GM12878 (cell line): ENCODE results near the gene DDX19B. TPM values are rescaled to one million over a fixed set of nuclear protein-coding genes. Genes with fewer than 3 reads are reported as not detected.

Source experiments
- ATAC-seq: fragments of 200-7000 bp; cut with Tn5 transposase; 3 replicates; pipeline ENCODE4 v1.9.1; 2020; ENCODE audit warnings: mild to moderate bottlenecking, moderate library complexity
- BruUV-seq: library from RNA; stranded (reverse); fragments of 400-500 nt; replicated peaks from 2 replicates; lab custom pipeline; 2021; lab: Mats Ljungman, UMichigan
- CTCF ChIA-PET: fragments of 300-600 bp; sonication (Branson Sonifier 250); formaldehyde crosslinking; extraction: SDS; loops from one replicate; lab custom pipeline; 2021; ENCODE audit warnings: inconsistent platforms; lab: Yijun Ruan, JAX
- POLR2A ChIA-PET: fragments of 350-600 bp; formaldehyde crosslinking; extraction: SDS; loops from one replicate; lab custom pipeline; 2021; ENCODE audit warnings: inconsistent platforms; lab: Charles Lee
- RAD21 ChIA-PET: fragments of 300-600 bp; sonication (Branson Sonifier 250); formaldehyde crosslinking; loops from one replicate; lab custom pipeline; 2023; ENCODE audit warnings: antibody characterized with exemption; ENCODE audit not compliant: unreplicated experiment; lab: Charles Lee
- SMC1A ChIA-PET: fragments of 300-600 bp; sonication (Branson Sonifier 250); formaldehyde crosslinking; loops from one replicate; lab custom pipeline; 2023; ENCODE audit not compliant: unreplicated experiment, uncharacterized antibody; lab: Charles Lee
- DNase-seq: peaks from one replicate; pipeline ENCODE4 v3.0.0-alpha.2; 2011; ENCODE audit warnings: low read depth, low spot score
- FAIRE-seq: peaks from 3 replicates; lab custom pipeline; 2011; peaks lifted over from hg19 to GRCh38; lab: Jason Lieb, UNC
- H2AFZ ChIP-seq: 2 replicates; pipeline ENCODE4 v1.6.0; 2011; ENCODE audit warnings: low read depth, low read length, control low read depth; ENCODE audit not compliant: control insufficient read depth
- H3K27ac ChIP-seq: 2 replicates; pipeline ENCODE4 v1.5.1; 2011; ENCODE audit warnings: control low read depth; ENCODE audit not compliant: control insufficient read depth, insufficient read depth
- H3K27me3 ChIP-seq, 2 experiments: replicated peaks in 1 of 2; 2 replicates each; pipeline versions ENCODE4 v1.6.0 to v1.6.1; 2011; ENCODE audit warnings: low read length in 1 of 2; ENCODE audit not compliant: control insufficient read depth in 2 of 2, insufficient read depth in 2 of 2
- H3K36me3 ChIP-seq, 2 experiments: 2 replicates each; pipeline ENCODE4 v1.5.1; 2011; ENCODE audit warnings: low read length in 1 of 2; ENCODE audit not compliant: control insufficient read depth in 2 of 2, insufficient read depth in 2 of 2
- H3K4me1 ChIP-seq: 2 replicates; pipeline ENCODE4 v1.6.1; 2011; ENCODE audit warnings: mild to moderate bottlenecking, low read length, moderate library complexity, mixed read lengths; ENCODE audit not compliant: control insufficient read depth, insufficient read depth
- H3K4me2 ChIP-seq: 2 replicates; pipeline ENCODE4 v1.6.0; 2011; ENCODE audit warnings: control low read depth; ENCODE audit not compliant: control insufficient read depth, insufficient read depth
- H3K4me3 ChIP-seq: fragments of 200-600 bp; sonication (generic); 2 replicates; pipeline ENCODE4 v1.5.1; 2016
- H3K79me2 ChIP-seq: 2 replicates; pipeline ENCODE4 v1.6.0; 2011; ENCODE audit warnings: low read length; ENCODE audit not compliant: control insufficient read depth, insufficient read depth
- H3K9ac ChIP-seq: 2 replicates; pipeline ENCODE4 v1.8.0; 2011; ENCODE audit warnings: low read length, control low read depth, mixed read lengths; ENCODE audit not compliant: control insufficient read depth, insufficient read depth
- H3K9me3 ChIP-seq: replicated peaks from 3 replicates; pipeline ENCODE4 v1.5.1; 2011; ENCODE audit warnings: mild to moderate bottlenecking, low read length; ENCODE audit not compliant: control insufficient read depth, insufficient read depth
- H4K20me1 ChIP-seq: 2 replicates; pipeline ENCODE4 v1.6.0; 2011; ENCODE audit not compliant: control insufficient read depth, insufficient read depth
- CBFB ChIP-seq: IDR thresholded peaks from 2 replicates; pipeline ENCODE4 v1.6.1; 2016; ENCODE audit warnings: antibody characterized with exemption, low read depth
- CHD2 ChIP-seq: IDR thresholded peaks from 2 replicates; pipeline ENCODE4 v1.6.1; 2011; ENCODE audit warnings: low read depth, low read length, improper control_type of control experiment, borderline replicate concordance
- LARP7 ChIP-seq: fragments of 450-650 bp; IDR thresholded peaks from 2 replicates; pipeline ENCODE4 v1.6.1; 2017; ENCODE audit warnings: mild to moderate bottlenecking
- MTA3 ChIP-seq: IDR thresholded peaks from 2 replicates; pipeline ENCODE4 v1.6.1; 2012; ENCODE audit warnings: low read length, inconsistent platforms, borderline replicate concordance
- SMAD1 ChIP-seq: fragments of 450-650 bp; IDR thresholded peaks from 2 replicates; pipeline ENCODE4 v1.6.1; 2018; ENCODE audit warnings: mild to moderate bottlenecking, low read depth; ENCODE audit not compliant: partially characterized antibody
- SMAD5 ChIP-seq: IDR thresholded peaks from 2 replicates; pipeline ENCODE4 v1.6.1; 2016; ENCODE audit warnings: antibody characterized with exemption, low read depth
- SRF ChIP-seq, 2 experiments: IDR thresholded peaks; 2 replicates each; pipeline ENCODE4 v1.6.1; 2011; ENCODE audit warnings: low read depth in 2 of 2, low read length in 2 of 2, mild to moderate bottlenecking in 1 of 2, moderate library complexity in 1 of 2
- SUZ12 ChIP-seq: fragments of 200-600 bp; sonication (generic); IDR thresholded peaks from one replicate; pipeline ENCODE4 v1.6.1; 2018; ENCODE audit warnings: antibody characterized with exemption, mild to moderate bottlenecking; ENCODE audit not compliant: unreplicated experiment
- ZNF274 ChIP-seq: IDR thresholded peaks from one replicate; pipeline ENCODE4 v1.8.0; 2011; ENCODE audit not compliant: insufficient read length, insufficient read depth
- ZZZ3 ChIP-seq: IDR thresholded peaks from 2 replicates; pipeline ENCODE4 v1.6.1; 2011; ENCODE audit warnings: low read depth; ENCODE audit not compliant: control insufficient read depth, insufficient read length
- WGBS: methylation state at CpG from one replicate; pipeline ENCODE4 v1.1.6; 2016; ENCODE audit warnings: low lambda C conversion rate; ENCODE audit not compliant: insufficient replicate concordance, insufficient coverage; ENCODE audit errors: missing lambda C conversion rate; 5-methylcytosine and 5-hydroxymethylcytosine counted together
- in situ Hi-C: fragments of 300-500 bp; cut with MboI; formaldehyde crosslinking; loops from 9 replicates; pipeline ENCODE4 v1.14.3; 2018; ENCODE audit warnings: mixed read lengths
- intact Hi-C: fragments of 100-400 bp; cut with micrococcal nuclease; formaldehyde crosslinking; loops from one replicate; pipeline ENCODE4 v1.14.2; 2022; ENCODE audit not compliant: unreplicated experiment
- polyA plus RNA-seq, 11 experiments: library from polyadenylated mRNA; depleted of rRNA in 4 of 11; unstranded in 6 of 11; stranded (reverse) in 5 of 11; fragments of >200 nt; fragmentation: Nextera tagmentation in 4 of 11; fragmentation: Illumina TruSeq in 1 of 11; extraction: Ambion mirVana in 4 of 11; extraction: Trizol in 1 of 11; gene quantifications; 1 replicate in 1 of 11; 2 replicates in 10 of 11; pipeline versions ENCODE4 v1.2.1 to v1.2.3, GENCODE V29; 2011 to 2016; ENCODE audit warnings: inconsistent platforms in 2 of 11, missing spikeins in 2 of 11, low read depth in 1 of 11
- total RNA-seq, 4 experiments: library from RNA; depleted of rRNA in 3 of 4; stranded (reverse); fragments of >200 nt in 3 of 4; fragmentation: Illumina TruSeq in 1 of 4; extraction: Trizol in 1 of 4; gene quantifications; 2 replicates each; pipeline versions ENCODE4 v1.2.1 to v1.2.3, GENCODE V29; 2013 to 2021
- TF ChIP-seq, protein P1 (sequence below): IDR thresholded peaks from 2 replicates; pipeline ENCODE4 v1.6.1; 2011; ENCODE audit warnings: borderline replicate concordance, low read depth, mild to moderate bottlenecking, moderate library complexity, low read length; ENCODE audit not compliant: insufficient read depth, poor library complexity, severe bottlenecking
- TF ChIP-seq, protein P2 (sequence below): fragments of 450-650 bp; IDR thresholded peaks from 2 replicates; pipeline ENCODE4 v1.6.1; 2017; ENCODE audit warnings: mild to moderate bottlenecking, moderate library complexity
- TF ChIP-seq, protein P3 (sequence below): fragments of 450-650 bp; IDR thresholded peaks from 2 replicates; pipeline ENCODE4 v1.6.1; 2014; ENCODE audit warnings: mild to moderate bottlenecking
- TF ChIP-seq, protein P4 (sequence below): fragments of 450-650 bp; IDR thresholded peaks from 2 replicates; pipeline ENCODE4 v1.6.1; 2017; ENCODE audit warnings: borderline replicate concordance

Gene DDX19B
- total and polyA plus RNA-seq, 10 of the 15 experiments (the other 5 are each of a cell fraction or from before 2014, with no cell fraction given), result 14.1 to 69.1 (median 42.5) TPM

DNA sequence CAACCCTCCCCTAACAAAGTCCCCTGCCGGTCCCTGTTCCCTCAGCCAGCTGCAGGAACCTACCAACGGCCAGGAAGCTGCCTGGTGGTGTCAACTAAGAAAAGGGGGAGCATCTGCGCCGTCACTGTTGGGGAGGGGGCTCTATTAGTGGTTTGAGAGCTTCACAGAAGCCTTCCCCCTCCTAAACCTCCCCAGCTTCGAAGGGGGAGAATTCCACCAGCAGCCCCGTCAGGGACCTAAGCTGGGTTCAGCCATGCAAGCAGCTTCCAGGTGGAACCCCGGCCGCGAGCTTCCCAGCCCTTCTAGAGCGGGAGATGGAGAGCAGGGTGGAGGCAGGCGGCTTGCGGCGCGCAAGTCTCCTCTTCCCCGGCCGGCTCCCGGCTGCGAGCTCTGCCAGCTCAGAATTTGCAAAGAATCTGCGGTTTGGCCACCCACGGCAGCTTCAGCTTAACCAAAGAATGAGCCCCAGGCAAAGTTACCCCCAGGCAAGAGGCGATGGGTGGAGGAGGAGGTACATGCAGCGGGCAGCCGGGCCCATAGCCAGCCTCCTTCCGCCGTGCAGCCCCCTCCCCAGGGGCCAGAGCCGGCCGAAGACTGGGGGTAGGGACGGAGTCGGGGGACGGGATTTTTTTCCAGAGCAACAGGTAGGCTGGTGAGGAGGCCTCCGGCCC, 81.4 kb downstream of the DDX19B start:
- H2AFZ ChIP-seq, result peak overlapping the region; percentile 33
- H3K9ac ChIP-seq, result peak overlapping the region; percentile 98
- POLR2A ChIA-PET, result interaction anchor here (0.5 to 2.4 kb wide), 20 partner anchors 7 to 617 kb away, joined by 3 to 20 read pairs (median 4); partner anchors contain the start of genes DDX19A and FCSK
- peak overlapping the region; percentile 97 for H3K4me3 ChIP-seq
- H3K27me3 ChIP-seq, result no peaks in the 10 kb centered on the region
- under 1% methylated on average over 31 of the region's 31 CpGs for WGBS
- DNase-seq, result no peak
- SMC1A ChIA-PET, result interaction anchor here (0.7 to 2.4 kb wide), 21 partner anchors 10 to 273 kb away, joined by 3 to 11 read pairs (median 4); partner anchors contain the start of genes AARS1 and FCSK
- intact Hi-C loops (loop anchor here (2.0 kb wide), 4 partner anchors 50 to 148 kb away; partner anchors contain the start of gene ST3GAL2), in situ Hi-C loops (no loop called here)
- RAD21 ChIA-PET, result interaction anchor here (0.8 to 3.3 kb wide), 20 partner anchors 10 to 272 kb away, joined by 3 to 28 read pairs (median 6); partner anchors contain the start of genes COG4, DDX19A, FCSK and SF3B3
- peak; percentile 53 for ATAC-seq
- CTCF ChIA-PET, result interaction anchor here (0.7 to 2.9 kb wide), 13 partner anchors 11 to 103 kb away, joined by 3 to 26 read pairs (median 4); partner anchors contain the start of genes FCSK and ST3GAL2
- peak overlapping the region; percentile 92 for H3K27ac ChIP-seq
- no TSS peak for BruUV-seq
- H3K9me3 ChIP-seq, result no peaks in the 10 kb centered on the region
- H3K4me2 ChIP-seq, result peak overlapping the region; percentile 92
- peaks cover 14% of the 10 kb centered on the region for H3K4me1 ChIP-seq
- H3K36me3 ChIP-seq, result peaks cover 9 to 14% of the 10 kb centered on the region in 2 experiments; a peak in 3 of 4 replicates
- FAIRE-seq, result peak; percentile 7
- peaks cover 23% of the 10 kb centered on the region for H3K79me2 ChIP-seq
- H4K20me1 ChIP-seq, result no peaks in the 10 kb centered on the region
- TF ChIP-seq, protein P1, sequence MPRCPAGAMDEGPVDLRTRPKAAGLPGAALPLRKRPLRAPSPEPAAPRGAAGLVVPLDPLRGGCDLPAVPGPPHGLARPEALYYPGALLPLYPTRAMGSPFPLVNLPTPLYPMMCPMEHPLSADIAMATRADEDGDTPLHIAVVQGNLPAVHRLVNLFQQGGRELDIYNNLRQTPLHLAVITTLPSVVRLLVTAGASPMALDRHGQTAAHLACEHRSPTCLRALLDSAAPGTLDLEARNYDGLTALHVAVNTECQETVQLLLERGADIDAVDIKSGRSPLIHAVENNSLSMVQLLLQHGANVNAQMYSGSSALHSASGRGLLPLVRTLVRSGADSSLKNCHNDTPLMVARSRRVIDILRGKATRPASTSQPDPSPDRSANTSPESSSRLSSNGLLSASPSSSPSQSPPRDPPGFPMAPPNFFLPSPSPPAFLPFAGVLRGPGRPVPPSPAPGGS, result peak; percentile 57
- TF ChIP-seq CBFB, result 0 out of 2 replicates have a peak, but pooled peaks have one; percentile 63
- TF ChIP-seq LARP7, result peak; percentile 22; the same call in 1 of the 2 replicates
- TF ChIP-seq ZNF274, result no peak
- TF ChIP-seq, protein P2, sequence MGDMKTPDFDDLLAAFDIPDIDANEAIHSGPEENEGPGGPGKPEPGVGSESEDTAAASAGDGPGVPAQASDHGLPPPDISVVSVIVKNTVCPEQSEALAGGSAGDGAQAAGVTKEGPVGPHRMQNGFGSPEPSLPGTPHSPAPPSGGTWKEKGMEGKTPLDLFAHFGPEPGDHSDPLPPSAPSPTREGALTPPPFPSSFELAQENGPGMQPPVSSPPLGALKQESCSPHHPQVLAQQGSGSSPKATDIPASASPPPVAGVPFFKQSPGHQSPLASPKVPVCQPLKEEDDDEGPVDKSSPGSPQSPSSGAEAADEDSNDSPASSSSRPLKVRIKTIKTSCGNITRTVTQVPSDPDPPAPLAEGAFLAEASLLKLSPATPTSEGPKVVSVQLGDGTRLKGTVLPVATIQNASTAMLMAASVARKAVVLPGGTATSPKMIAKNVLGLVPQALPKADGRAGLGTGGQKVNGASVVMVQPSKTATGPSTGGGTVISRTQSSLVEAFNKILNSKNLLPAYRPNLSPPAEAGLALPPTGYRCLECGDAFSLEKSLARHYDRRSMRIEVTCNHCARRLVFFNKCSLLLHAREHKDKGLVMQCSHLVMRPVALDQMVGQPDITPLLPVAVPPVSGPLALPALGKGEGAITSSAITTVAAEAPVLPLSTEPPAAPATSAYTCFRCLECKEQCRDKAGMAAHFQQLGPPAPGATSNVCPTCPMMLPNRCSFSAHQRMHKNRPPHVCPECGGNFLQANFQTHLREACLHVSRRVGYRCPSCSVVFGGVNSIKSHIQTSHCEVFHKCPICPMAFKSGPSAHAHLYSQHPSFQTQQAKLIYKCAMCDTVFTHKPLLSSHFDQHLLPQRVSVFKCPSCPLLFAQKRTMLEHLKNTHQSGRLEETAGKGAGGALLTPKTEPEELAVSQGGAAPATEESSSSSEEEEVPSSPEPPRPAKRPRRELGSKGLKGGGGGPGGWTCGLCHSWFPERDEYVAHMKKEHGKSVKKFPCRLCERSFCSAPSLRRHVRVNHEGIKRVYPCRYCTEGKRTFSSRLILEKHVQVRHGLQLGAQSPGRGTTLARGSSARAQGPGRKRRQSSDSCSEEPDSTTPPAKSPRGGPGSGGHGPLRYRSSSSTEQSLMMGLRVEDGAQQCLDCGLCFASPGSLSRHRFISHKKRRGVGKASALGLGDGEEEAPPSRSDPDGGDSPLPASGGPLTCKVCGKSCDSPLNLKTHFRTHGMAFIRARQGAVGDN, result peak; percentile 0
- TF ChIP-seq MTA3, result peak; percentile 63; the same call in 1 of the 2 replicates
- TF ChIP-seq SMAD1, result no peak
- TF ChIP-seq, protein P3, sequence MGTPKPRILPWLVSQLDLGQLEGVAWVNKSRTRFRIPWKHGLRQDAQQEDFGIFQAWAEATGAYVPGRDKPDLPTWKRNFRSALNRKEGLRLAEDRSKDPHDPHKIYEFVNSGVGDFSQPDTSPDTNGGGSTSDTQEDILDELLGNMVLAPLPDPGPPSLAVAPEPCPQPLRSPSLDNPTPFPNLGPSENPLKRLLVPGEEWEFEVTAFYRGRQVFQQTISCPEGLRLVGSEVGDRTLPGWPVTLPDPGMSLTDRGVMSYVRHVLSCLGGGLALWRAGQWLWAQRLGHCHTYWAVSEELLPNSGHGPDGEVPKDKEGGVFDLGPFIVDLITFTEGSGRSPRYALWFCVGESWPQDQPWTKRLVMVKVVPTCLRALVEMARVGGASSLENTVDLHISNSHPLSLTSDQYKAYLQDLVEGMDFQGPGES, result no peak
- TF ChIP-seq CHD2, result 0 out of 2 replicates have a peak, but pooled peaks have one; percentile 40
- no peak for TF ChIP-seq SMAD5
- no peak for TF ChIP-seq SUZ12
- no peak for TF ChIP-seq SRF (IDR thresholded peaks at IDR 0.05; ENCODE audit: low read depth in 2 of 2, low read length in 2 of 2)
- no peak for TF ChIP-seq ZZZ3
- TF ChIP-seq, protein P4, sequence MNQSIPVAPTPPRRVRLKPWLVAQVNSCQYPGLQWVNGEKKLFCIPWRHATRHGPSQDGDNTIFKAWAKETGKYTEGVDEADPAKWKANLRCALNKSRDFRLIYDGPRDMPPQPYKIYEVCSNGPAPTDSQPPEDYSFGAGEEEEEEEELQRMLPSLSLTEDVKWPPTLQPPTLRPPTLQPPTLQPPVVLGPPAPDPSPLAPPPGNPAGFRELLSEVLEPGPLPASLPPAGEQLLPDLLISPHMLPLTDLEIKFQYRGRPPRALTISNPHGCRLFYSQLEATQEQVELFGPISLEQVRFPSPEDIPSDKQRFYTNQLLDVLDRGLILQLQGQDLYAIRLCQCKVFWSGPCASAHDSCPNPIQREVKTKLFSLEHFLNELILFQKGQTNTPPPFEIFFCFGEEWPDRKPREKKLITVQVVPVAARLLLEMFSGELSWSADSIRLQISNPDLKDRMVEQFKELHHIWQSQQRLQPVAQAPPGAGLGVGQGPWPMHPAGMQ, result no peak
